Sigmoid colon (tissue), 7 donors: Measurements from ENCODE around the gene SRSF5. TPM values are rescaled to one million over a fixed set of nuclear protein-coding genes. Genes with fewer than 3 reads are reported as not detected.

Source experiments
- DNase-seq: peaks from one replicate; pipeline ENCODE4 v3.0.0-alpha.2; 2019
- H3K27ac ChIP-seq, 4 donors: fragments of 200-600 bp; sonication (generic); one replicate each; pipeline ENCODE4 v1.5.1; 2016 to 2019; ENCODE audit warnings: mild to moderate bottlenecking in 1 of 4
- H3K27me3 ChIP-seq, 3 donors: fragments of 200-600 bp; sonication (generic); one replicate each; pipeline ENCODE4 v1.5.1; 2019; ENCODE audit warnings: mild to moderate bottlenecking in 1 of 3
- H3K36me3 ChIP-seq, 4 donors: fragments of 200-600 bp; sonication (generic); one replicate each; pipeline ENCODE4 v1.5.1; 2016 to 2019
- H3K4me1 ChIP-seq, 4 donors: fragments of 200-600 bp; sonication (generic); one replicate each; pipeline ENCODE4 v1.5.1; 2017 to 2019
- H3K4me3 ChIP-seq, 4 donors: fragments of 200-600 bp; sonication (generic); one replicate each; pipeline ENCODE4 v1.5.1; 2017 to 2019; ENCODE audit warnings: mild to moderate bottlenecking in 2 of 4, moderate library complexity in 1 of 4
- H3K9me3 ChIP-seq, 4 donors: fragments of 200-600 bp in 3 of 4; sonication (generic) in 3 of 4; one replicate each; pipeline versions ENCODE4 v1.5.1 to v1.6.1; 2013 to 2019
- EP300 ChIP-seq, 4 donors: sonication (generic); formaldehyde crosslinking; IDR thresholded peaks; one replicate each; pipeline ENCODE4 v1.6.1; 2017; ENCODE audit warnings: antibody characterized with exemption in 4 of 4
- POLR2A ChIP-seq, 2 donors: fragments of 450-650 bp; IDR thresholded peaks; one replicate each; pipeline ENCODE4 v1.6.1; 2016; ENCODE audit warnings: antibody characterized with exemption in 2 of 2, mild to moderate bottlenecking in 2 of 2, moderate library complexity in 2 of 2
- POLR2AphosphoS5 ChIP-seq, 4 donors: sonication (generic); formaldehyde crosslinking; IDR thresholded peaks; one replicate each; pipeline ENCODE4 v1.6.1; 2017; ENCODE audit warnings: antibody characterized with exemption in 4 of 4
- WGBS, 2 donors: extraction: QIAGEN DNeasy Blood & Tissue Kit; methylation state at CpG; one replicate each; pipeline ENCODE4 v1.1.7; 2013; 5-methylcytosine and 5-hydroxymethylcytosine counted together
- intact Hi-C: fragments of 100-400 bp; cut with DNase I; formaldehyde crosslinking; loops from one replicate; pipeline ENCODE4 v1.15.1; 2023
- polyA plus RNA-seq, 3 donors: library from polyadenylated mRNA; stranded (reverse); fragments of 200-250 nt; gene quantifications; one replicate each; pipeline ENCODE4 v1.2.3, GENCODE V29; 2013
- total RNA-seq, 4 donors: library from RNA; depleted of rRNA; stranded (reverse); fragments of >200 nt; gene quantifications; one replicate each; pipeline ENCODE4 v1.1.0, GENCODE V29; 2016
- TF ChIP-seq, protein P1 (sequence below), 4 experiments: fragments of 450-650 bp in 3 of 4; fragments of 200-600 bp in 1 of 4; IDR thresholded peaks; one replicate each; pipeline ENCODE4 v1.5.1; 2016 to 2019; ENCODE audit warnings: antibody characterized with exemption in 4 of 4, mild to moderate bottlenecking in 3 of 4, moderate library complexity in 2 of 4
- donor health status: healthy with polysubstance abuse.
- donor health status: Bipolar disorder and iron deficiency.
- donor health status: healthy.

SRSF5 gene
- total and polyA plus RNA-seq, 7 donors, result 211 to 366 (median 288) TPM

DNA sequence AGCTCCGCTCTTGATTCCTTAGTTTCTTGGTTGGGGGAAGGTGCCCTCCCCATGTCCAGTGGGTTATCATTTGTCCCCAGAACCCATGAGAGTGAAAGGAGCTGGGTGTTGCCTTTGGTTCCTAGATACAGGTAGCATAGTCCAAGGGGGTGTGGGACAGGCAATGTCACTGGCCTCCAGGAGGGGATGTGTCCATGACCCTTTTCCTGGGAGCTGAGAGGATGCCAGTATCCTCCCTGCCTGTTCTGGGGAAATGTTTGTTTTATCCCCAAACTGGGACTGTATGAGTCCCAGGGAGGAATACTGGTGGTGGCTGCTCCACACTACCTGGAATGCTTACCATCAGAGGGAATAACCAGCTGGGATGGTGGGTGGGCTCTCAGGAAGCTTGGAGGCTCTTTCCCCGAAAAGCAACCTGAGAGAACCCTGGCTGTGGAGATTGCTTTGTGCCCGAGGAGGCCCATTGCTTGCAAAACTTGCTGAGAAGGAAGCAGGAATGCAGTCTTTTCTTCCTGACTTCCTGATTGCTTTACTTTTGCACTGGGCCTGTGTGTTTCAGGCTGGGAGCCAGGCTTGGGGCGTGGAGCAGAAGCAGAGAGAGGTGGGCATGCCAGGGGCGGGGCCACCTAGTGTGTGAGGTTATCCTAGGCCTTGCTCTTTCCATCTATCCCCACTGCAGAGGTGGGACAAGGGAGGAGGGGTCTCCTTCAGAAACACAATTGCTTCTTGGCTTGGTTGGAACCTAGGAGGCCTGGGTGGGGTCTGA is 30.8 kb downstream of the SRSF5 start:
- DNase-seq, result no peak
- intact Hi-C loops, result no loop called here
- Histone ChIP-seq H3K9me3 (no peaks in the 10 kb centered on the region), H3K27ac (no peak overlapping the region), H3K27me3 (no peaks in the 10 kb centered on the region), H3K4me3 (no peak overlapping the region), H3K36me3 (no peaks in the 10 kb centered on the region), H3K4me1 (no peaks in the 10 kb centered on the region)
- TF ChIP-seq, protein P1, sequence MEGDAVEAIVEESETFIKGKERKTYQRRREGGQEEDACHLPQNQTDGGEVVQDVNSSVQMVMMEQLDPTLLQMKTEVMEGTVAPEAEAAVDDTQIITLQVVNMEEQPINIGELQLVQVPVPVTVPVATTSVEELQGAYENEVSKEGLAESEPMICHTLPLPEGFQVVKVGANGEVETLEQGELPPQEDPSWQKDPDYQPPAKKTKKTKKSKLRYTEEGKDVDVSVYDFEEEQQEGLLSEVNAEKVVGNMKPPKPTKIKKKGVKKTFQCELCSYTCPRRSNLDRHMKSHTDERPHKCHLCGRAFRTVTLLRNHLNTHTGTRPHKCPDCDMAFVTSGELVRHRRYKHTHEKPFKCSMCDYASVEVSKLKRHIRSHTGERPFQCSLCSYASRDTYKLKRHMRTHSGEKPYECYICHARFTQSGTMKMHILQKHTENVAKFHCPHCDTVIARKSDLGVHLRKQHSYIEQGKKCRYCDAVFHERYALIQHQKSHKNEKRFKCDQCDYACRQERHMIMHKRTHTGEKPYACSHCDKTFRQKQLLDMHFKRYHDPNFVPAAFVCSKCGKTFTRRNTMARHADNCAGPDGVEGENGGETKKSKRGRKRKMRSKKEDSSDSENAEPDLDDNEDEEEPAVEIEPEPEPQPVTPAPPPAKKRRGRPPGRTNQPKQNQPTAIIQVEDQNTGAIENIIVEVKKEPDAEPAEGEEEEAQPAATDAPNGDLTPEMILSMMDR (IDR thresholded peaks at IDR 0.05), result no peak
- TF ChIP-seq POLR2A (IDR thresholded peaks at IDR 0.05) (no peak), EP300 (IDR thresholded peaks at IDR 0.05) (no peak), POLR2AphosphoS5 (IDR thresholded peaks at IDR 0.05) (no peak)
- WGBS, 2 donors, result 40 to 70% methylated on average over 5 of the region's 5 CpGs

DNA sequence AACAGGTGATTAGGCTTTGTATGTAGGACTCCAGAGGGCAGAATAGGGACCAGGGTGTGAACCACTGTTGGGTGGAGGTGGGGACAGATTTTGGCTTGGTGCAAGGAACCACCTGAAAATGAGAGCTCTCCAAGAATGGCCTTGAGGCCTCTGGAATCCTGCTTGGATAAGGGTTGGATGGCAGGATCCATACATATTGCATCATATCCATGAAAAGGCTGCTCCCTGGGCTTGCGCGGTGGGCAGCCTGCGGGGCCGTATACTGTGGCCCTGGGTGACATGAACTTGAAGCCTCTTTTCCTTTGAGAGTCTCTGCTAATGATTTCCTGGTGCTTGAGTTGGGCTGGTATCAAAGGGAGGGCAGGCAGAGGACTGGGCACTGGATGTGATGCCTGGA is 31.4 kb downstream of the SRSF5 start:
- no peaks in the 10 kb centered on the region for H3K27me3 ChIP-seq
- no peak overlapping the region for H3K4me3 ChIP-seq
- H3K9me3 ChIP-seq, result no peaks in the 10 kb centered on the region
- no peaks in the 10 kb centered on the region for H3K36me3 ChIP-seq
- TF ChIP-seq POLR2A (IDR thresholded peaks at IDR 0.05), result no peak
- no peak for TF ChIP-seq EP300 (IDR thresholded peaks at IDR 0.05)
- WGBS, 2 donors, result 96 to 97% methylated on average over 4 of the region's 4 CpGs
- no peak overlapping the region for H3K27ac ChIP-seq
- DNase-seq, result no peak
- H3K4me1 ChIP-seq, result no peaks in the 10 kb centered on the region
- intact Hi-C loops, result no loop called here

DNA sequence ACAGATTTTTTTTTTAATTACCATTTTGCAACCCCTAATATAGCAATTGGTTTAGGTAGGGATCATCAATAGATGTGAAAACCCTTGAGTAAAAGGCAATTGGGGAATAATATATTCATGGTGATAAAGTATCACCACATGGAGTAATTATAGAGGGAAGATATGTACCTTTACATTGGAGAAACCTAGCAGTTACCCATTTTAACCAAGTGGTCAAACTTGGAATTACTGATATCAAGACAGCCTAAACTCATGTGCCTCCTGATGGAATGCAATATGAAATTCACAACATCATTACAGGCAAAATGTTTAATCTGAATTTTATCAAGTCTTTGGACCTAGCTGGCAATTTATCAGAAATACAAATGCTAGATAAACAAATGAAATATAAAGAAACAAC is 36.8 kb downstream of the SRSF5 start:
- DNase-seq, result no peak
- Histone ChIP-seq H3K9me3 (no peaks in the 10 kb centered on the region), H3K27me3 (no peaks in the 10 kb centered on the region), H3K27ac (no peak overlapping the region), H3K36me3 (no peaks in the 10 kb centered on the region), H3K4me1 (no peaks in the 10 kb centered on the region), H3K4me3 (no peak overlapping the region)
- TF ChIP-seq EP300 (IDR thresholded peaks at IDR 0.05), result no peak
- no peak for TF ChIP-seq POLR2AphosphoS5 (IDR thresholded peaks at IDR 0.05)
- TF ChIP-seq POLR2A (IDR thresholded peaks at IDR 0.05), result no peak
- TF ChIP-seq, protein P1 (IDR thresholded peaks at IDR 0.05), result no peak
- intact Hi-C loops, result no loop called here

DNA sequence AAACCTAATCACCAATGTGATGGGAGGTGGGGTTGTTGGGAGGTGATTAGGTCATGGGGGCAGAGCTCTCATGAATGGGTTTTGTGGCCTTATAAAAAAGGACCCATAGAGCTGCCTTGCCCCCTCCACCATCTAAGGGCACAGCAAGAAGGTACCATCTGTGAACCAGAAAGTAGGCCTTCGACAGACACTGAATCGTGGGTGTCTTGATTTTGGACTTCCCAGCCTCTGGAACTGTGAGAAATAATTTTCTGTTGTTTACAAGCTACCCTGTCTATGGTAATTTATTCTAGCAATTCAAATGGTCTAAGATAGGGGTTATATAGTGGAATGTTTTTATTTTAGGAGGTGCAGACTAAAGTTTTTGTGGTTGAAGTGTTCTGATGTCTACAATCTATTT is 38.0 kb downstream of the SRSF5 start:
- Histone ChIP-seq H3K36me3 (no peaks in the 10 kb centered on the region), H3K9me3 (no peaks in the 10 kb centered on the region), H3K27ac (no peak overlapping the region), H3K4me3 (no peak overlapping the region), H3K27me3 (no peaks in the 10 kb centered on the region), H3K4me1 (no peaks in the 10 kb centered on the region)
- 91 to 94% methylated on average over 2 of the region's 2 CpGs for WGBS, 2 donors
- intact Hi-C loops, result no loop called here
- TF ChIP-seq, protein P1 (IDR thresholded peaks at IDR 0.05), result no peak
- TF ChIP-seq EP300 (IDR thresholded peaks at IDR 0.05) (no peak), POLR2AphosphoS5 (IDR thresholded peaks at IDR 0.05) (no peak), POLR2A (IDR thresholded peaks at IDR 0.05) (no peak)
- DNase-seq, result no peak

DNA sequence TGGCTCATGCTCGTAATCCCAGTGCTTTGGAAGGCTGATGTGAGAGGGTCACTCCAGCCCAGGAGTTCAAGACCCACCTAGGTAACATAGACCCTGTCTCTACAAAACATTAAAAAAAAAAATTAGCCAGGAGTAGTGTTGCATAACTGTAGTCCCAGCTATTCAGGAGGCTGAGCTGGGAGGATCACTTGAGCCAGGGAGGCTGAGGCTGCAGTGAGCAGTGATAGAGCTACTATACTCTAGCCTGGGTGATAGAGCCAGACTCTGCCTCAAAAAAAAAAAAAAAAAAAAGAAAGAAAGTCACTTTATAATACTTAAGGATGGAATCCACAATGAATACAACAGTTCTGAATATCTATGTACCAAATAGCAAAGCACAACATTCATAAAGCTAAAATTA is 40.2 kb downstream of the SRSF5 start:
- 84 to 97% methylated on average over 1 of the region's 1 CpG for WGBS, 2 donors
- Histone ChIP-seq H3K27ac (no peak overlapping the region), H3K4me3 (no peak overlapping the region), H3K4me1 (no peaks in the 10 kb centered on the region), H3K36me3 (no peaks in the 10 kb centered on the region), H3K27me3 (peaks cover 0 to 5% (median 0%) of the 10 kb centered on the region in 3 donors), H3K9me3 (no peaks in the 10 kb centered on the region)
- intact Hi-C loops, result no loop called here
- no peak for DNase-seq
- TF ChIP-seq EP300 (IDR thresholded peaks at IDR 0.05), result no peak
